ENCODE data around the gene SLC9A9.
"Not testable (repeated sequence)": the region's sequence is repeated elsewhere in the genome, so short reads cannot be mapped to it uniquely, and the experiment has no call there.

The SLC9A9 gene

DNA sequence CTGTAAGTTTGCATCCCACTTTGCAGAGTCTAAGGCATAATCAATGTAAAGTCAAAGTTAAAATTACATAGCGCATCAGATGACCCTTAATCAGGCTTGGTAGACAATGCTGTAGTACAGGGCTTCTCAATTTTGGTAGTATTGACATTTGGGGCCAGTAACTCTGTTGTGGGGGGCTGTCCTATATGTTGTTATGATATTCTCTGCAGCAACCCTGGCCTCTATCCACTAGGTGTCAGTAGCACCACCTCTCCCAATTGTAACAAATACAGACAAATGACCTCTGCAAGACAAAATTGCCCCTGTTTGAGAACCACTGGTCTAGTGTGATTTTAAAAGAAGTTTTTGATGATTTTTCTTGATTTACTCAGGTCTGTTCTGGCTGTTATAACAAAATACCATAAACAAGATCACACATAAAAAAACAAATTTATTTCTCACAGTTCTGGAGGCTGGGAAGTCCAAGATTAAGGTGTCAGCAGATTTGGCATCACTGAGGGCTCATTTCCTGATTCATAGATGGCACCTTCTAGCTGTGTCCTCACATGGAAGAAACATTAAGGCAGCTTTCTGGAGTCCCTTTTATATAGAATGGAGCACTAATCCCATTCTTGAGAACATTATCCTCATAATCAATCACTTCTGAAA is 37.6 kb upstream of the SLC9A9 start:
- peak; percentile 15 for DNase-seq (ENCODE audit: extremely low read depth, low read depth)
- peak; percentile 76 for TF ChIP-seq CTCF (IDR thresholded peaks at IDR 0.05; ENCODE audit: low read depth, low read length, missing control alignments)
- H3K4me3 ChIP-seq (replicated peaks; ENCODE audit: low read depth, low read length), result no peak overlapping the region

GRCh38 chr3:143884861-143885260 is 36.6 kb upstream of the SLC9A9 start:
- no peak for TF ChIP-seq CTCF (IDR thresholded peaks at IDR 0.05; ENCODE audit: low read depth, low read length, missing control alignments)
- DNase-seq (ENCODE audit: extremely low read depth, low read depth), result no peak
- no peak overlapping the region for H3K4me3 ChIP-seq (replicated peaks; ENCODE audit: low read depth, low read length)

- no peak for DNase-seq (ENCODE audit: extremely low read depth, low read depth)
- H3K4me3 ChIP-seq (replicated peaks; ENCODE audit: low read depth, low read length), result no peak overlapping the region
- no peak for TF ChIP-seq CTCF (IDR thresholded peaks at IDR 0.05; ENCODE audit: low read depth, low read length, missing control alignments)
Measured at GRCh38 chr3:143883151-143883550, 34.9 kb upstream of the SLC9A9 start.

- no peak overlapping the region for H3K4me3 ChIP-seq (replicated peaks; ENCODE audit: low read depth, low read length)
- no peak for DNase-seq (ENCODE audit: extremely low read depth, low read depth)
- TF ChIP-seq CTCF (IDR thresholded peaks at IDR 0.05; ENCODE audit: low read depth, low read length, missing control alignments), result no peak
Measured at GRCh38 chr3:143881095-143881494, 32.8 kb upstream of the SLC9A9 start.

DNA sequence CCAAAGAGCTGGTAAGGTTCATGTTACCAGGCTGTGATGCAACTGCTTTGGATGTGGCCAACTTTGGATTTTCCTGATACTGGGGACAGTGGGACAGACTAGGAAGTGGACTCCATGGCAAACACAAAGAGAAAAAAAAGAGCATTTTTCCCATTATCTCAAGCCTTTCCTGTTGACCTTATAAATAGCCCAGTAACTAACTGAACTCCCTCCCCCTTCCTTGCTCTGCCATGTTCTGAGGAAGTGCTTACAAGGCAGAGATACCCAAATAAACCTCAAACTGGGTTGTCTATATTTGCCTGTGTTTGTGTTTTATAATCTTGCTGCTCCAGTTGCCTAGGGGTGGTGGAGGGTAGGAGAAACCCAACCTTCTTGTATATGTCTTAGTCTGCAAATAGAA is 27.3 kb upstream of the SLC9A9 start:
- no peak for DNase-seq (ENCODE audit: extremely low read depth, low read depth)
- H3K4me3 ChIP-seq (replicated peaks; ENCODE audit: low read depth, low read length), result no peak overlapping the region
- no peak for TF ChIP-seq CTCF (IDR thresholded peaks at IDR 0.05; ENCODE audit: low read depth, low read length, missing control alignments)

DNA sequence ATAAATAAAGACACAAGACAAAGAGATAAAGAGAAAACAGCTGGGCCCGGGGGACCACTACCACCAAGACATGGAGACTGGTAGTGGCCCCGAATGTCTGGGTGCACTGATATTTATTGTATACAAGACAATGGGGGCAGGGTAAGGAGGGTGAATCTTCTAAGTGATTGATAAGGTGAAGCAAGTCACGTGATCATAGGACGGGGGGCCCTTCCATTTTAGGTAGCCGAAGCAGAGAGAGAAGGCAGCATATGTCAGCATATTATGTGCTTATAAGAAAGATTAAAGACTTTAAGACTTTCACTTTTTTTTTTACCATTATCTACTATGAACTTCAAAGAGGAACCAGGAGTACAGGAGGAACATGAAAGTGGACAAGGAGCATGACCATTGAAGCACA is 25.3 kb upstream of the SLC9A9 start:
- not testable (repeated sequence) for DNase-seq (ENCODE audit: extremely low read depth, low read depth)

DNA sequence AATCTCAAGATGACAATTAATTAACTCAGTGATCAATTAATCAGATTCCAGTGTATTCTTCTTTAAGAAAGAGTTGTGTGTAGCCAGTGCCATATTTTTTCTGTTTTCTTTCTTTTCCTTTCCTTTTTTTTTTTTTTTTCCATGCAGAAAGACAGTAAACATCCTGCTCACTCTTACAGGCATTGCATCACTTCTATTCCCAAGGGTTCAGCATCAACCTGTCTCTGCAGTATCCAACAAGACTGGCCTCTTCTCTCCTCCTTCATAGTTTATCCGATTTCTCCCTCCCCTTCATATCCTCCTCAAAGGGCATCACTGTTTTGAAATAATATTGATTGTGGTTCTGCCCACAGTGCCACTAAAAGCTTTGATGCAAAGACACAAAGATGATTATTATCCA is 17.0 kb upstream of the SLC9A9 start:
- no peak overlapping the region for H3K4me3 ChIP-seq (replicated peaks; ENCODE audit: low read depth, low read length)

More for the DNA sequence above, 25.3 kb upstream of the SLC9A9 start:
- not testable (repeated sequence) for H3K4me3 ChIP-seq (replicated peaks; ENCODE audit: low read depth, low read length)

More for the DNA sequence above, 17.0 kb upstream of the SLC9A9 start:
- no peak for TF ChIP-seq CTCF (IDR thresholded peaks at IDR 0.05; ENCODE audit: low read depth, low read length, missing control alignments)
- no peak for DNase-seq (ENCODE audit: extremely low read depth, low read depth)

All from HFF-Myc (cell line).